GM12875 (cell line): ENCODE results near the gene UGT1A9.

Experiments
- H3K4me3 ChIP-seq: one replicate; pipeline ENCODE4 v1.5.1; 2011; ENCODE audit warnings: low read depth, low read length, control low read depth
- CTCF ChIP-seq: IDR thresholded peaks from 2 replicates; pipeline ENCODE4 v1.5.1; 2011; ENCODE audit warnings: low read depth, mild to moderate bottlenecking, control low read depth, inconsistent platforms, low read length, moderate library complexity, borderline replicate concordance; ENCODE audit not compliant: insufficient read depth

UGT1A9 gene

GRCh38 chr2:233799716-233800115, 128.0 kb downstream of the UGT1A9 start:
- TF ChIP-seq CTCF, result no peak
- H3K4me3 ChIP-seq, result no peak overlapping the region

GRCh38 chr2:233800208-233800607, 128.5 kb downstream of the UGT1A9 start:
- TF ChIP-seq CTCF, result no peak
- no peak overlapping the region for H3K4me3 ChIP-seq

- H3K4me3 ChIP-seq, result no peak overlapping the region
- no peak for TF ChIP-seq CTCF
Measured at GRCh38 chr2:233801357-233802131, 129.8 kb downstream of the UGT1A9 start.

GRCh38 chr2:233802132-233802815, 130.6 kb downstream of the UGT1A9 start:
- H3K4me3 ChIP-seq, result no peak overlapping the region

GRCh38 chr2:233803292-233803911, 131.7 kb downstream of the UGT1A9 start:
- no peak for TF ChIP-seq CTCF
- H3K4me3 ChIP-seq, result no peak overlapping the region

More at GRCh38 chr2:233802132-233802815, 130.6 kb downstream of the UGT1A9 start:
- TF ChIP-seq CTCF, result no peak

GRCh38 chr2:233803994-233804393, 132.3 kb downstream of the UGT1A9 start:
- no peak for TF ChIP-seq CTCF
- H3K4me3 ChIP-seq, result no peak overlapping the region

- TF ChIP-seq CTCF, result no peak
- no peak overlapping the region for H3K4me3 ChIP-seq
Measured at GRCh38 chr2:233807215-233807865, 135.6 kb downstream of the UGT1A9 start.
